HG03442 (cell line): Measurements from ENCODE around the gene CEPT1.
A peak's percentile ranks its signal among the peaks of the same experiment; 100 is the strongest.
"Not testable (repeated sequence)": the region's sequence is repeated elsewhere in the genome, so short reads cannot be mapped to it uniquely, and the experiment has no call there.

Experiments
- ATAC-seq: cut with Tn5 transposase; IDR thresholded peaks from one replicate; pipeline ENCODE4 v1.9.1; 2021; ENCODE audit warnings: mild to moderate bottlenecking, moderate library complexity; ENCODE audit not compliant: unreplicated experiment

CEPT1 gene

GRCh38 chr1:111139956-111140679, at the start of gene CEPT1, which contains the start of gene DRAM2:
CEPT1 (plus strand) TSS chr1:111140223; CDS start chr1:111147715, 7,492 bp downstream.
DRAM2 (minus strand) TSS chr1:111140093; CDS start chr1:111131554, 8,539 bp downstream.
- ATAC-seq, result peak; percentile 69

DNA sequence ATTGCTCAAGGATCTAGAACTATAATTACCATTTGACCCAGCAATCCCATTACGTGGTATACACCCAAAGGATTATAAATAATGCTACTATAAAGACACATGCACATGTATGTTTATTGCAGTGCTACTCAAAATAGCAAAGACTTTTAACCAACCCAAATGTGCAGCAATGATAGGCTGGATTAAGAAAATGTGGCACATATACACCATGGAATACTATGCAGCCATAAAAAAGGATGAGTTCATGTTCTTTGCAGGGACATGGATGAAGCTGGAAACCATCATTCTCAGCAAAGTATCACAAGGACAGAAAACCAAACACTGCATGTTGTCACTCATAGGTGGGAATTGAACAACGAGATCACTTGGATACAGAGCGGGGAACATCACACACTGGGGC, 44.6 kb upstream of the CEPT1 start:
- not testable (repeated sequence) for ATAC-seq

GRCh38 chr1:111097356-111098099, 42.5 kb upstream of the CEPT1 start:
- no peak for ATAC-seq

DNA sequence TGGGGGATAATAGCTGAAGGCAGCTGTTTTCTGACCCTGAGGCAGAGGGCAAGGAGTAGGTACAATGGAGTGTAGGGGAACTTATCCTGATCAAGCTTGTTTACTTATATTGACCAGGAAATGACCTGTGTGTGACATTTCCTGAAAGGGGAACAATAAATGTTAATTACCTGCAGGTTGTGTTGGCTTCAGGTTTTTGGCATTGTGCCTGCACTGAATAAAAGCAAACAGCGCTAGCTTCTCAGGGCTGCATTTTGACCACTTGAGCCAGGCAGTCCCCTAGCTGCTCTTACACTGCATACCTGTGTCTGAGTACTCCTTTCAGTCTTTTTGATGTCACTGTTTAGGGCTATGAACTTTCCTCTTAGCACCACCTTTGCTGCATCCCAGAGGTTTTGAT, 40.7 kb upstream of the CEPT1 start:
- ATAC-seq, result no peak

DNA sequence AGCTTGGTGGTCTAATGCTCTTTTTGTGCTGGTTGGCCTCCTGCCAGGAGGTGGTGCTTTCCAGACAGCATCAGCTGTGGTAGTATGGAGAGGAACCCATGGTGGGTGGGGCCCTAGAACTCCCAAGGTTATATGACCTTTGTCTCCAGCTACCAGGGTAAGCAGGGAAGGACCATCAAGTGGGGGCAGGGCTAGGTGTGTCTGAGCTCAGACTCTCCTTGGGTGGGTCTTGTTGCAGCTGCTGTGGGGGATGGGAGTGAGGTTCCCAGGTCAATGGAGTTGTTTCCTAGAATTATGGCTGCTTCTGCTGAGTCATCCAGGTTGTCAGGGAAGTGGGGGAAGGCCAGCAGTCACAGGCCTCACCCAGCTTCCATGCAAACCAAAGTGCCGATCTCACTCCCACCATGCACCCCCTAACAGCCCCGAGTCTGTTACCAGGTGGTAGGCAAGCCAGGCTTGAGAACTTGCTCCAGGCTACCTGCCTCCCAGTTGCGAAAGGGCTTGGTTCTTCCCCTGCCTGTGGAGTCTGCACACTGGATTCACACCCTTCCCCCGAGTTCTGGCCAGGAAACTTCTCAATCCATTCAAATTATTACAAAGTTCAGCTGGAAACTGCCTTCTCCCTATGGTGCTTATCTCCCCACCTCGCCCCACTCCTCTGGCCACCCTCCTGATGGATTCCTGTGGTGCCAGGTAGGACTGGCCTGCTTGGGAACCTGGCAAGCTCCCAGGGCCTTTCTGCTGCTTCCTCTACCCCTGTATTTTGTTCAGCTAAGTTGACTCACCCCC, 38.0 kb upstream of the CEPT1 start:
- ATAC-seq, result no peak

- no peak for ATAC-seq
Observed at GRCh38 chr1:111104981-111105380, 35.0 kb upstream of the CEPT1 start.

- ATAC-seq, result no peak
Observed at GRCh38 chr1:111110197-111110899, 29.7 kb upstream of the CEPT1 start.

DNA sequence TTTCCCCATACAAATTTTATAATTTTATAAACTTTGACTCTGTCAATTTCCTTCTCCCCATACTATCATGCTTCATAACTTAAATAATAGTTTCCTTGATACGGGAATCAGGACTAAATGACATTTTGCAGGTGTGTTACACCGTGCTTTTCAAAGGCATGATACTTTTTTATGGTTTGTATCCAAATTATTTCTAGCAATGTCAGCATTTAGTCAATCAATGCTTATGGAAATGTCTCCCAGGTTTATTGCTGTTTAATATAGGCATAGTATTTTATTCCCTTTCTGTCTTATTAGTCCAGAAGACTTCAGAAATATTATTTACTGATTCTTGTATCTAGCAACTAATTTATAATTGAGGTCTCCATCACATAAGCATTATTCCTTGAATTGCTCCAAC, 23.5 kb upstream of the CEPT1 start:
- no peak for ATAC-seq

DNA sequence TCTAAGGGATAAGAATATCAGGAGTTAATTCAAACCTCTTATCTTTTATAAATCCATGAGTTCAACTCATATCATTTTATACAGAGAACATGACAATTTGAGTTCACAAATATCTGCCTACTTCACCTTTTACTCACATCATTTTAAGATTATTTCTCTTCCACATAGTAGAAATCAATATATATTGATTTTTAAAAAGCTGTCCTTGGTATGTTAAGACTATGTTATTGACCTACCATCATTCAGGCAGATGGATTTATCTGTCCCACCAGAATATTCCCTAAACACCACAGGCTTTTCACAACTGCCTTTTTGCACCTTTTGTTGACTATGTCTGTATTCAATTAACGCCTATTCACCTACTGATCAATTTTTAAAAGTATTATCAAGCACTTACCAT, 13.7 kb upstream of the CEPT1 start:
- no peak for ATAC-seq

- peak; percentile 77 for ATAC-seq
Observed at GRCh38 chr1:111127923-111128643, 11.9 kb upstream of the CEPT1 start.

GRCh38 chr1:111129376-111129775, 10.6 kb upstream of the CEPT1 start:
- no peak for ATAC-seq

DNA sequence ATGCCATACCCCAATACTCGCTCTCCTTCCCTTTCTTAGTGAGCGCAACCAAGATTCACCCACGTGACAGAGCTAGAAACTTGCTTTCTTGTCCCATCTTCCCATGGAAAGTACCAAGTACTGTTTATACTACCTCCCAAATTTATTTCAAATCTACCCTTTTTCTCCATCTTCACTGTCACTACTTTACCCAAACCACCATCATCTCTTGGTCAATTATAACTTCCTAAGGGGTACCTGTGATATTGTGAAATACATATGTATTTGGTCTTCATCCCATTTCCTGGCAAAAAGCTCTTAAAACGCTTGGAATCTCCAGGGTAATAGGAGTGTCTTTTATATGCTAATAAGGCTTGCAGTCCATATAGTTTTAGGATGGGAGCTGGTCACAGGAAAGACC, 8.3 kb upstream of the CEPT1 start:
- ATAC-seq, result no peak

- ATAC-seq, result no peak
Observed at GRCh38 chr1:111133866-111134265, 6.2 kb upstream of the CEPT1 start.

DNA sequence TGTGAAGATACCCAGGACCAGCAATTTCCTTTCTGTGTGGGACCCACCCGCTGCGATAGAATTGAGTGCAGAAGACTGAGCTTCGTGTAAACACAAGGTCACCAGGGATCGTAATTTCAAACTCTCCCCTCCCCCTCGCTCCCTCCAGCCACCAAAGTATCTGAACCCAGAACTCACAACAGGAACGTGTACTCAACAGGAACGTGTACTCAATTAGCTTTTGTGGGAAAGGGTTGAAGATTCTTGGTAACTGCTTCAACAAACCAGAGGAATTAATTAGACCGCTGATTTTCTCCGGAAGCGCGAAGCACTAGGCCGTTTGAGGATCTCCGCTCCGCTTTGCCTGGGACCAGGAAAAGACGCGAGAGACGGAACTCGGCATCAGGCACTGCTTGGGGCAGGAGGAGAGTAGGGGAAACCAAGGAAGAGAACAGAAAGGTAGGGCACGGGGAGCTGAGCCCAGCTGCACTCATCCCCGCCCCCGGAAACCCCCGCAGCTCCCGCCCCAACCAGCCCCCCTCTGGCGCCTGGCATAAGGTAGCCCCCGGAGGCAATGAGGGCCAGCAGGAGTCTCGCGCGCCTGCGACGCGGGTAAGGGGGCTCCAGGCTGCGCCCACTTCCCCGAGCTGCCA, 583 bp upstream of the CEPT1 start:
- ATAC-seq, result peak; percentile 6

DNA sequence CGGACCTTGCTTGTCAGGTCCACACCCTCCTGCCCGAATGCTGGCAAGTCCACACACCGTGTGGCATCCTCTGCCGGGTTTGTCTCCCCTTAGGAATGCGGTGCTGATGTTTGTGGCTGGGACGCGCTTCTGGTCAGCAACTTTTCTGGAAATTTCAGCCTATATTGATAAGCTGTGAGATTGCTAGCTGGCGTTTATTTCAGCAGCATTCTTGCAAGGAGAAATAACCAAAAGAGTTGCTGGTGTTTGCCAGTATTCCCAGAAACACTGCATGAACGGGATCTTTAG, 601 bp downstream of the CEPT1 start:
- ATAC-seq, result no peak

GRCh38 chr1:111141245-111142220, 1.5 kb downstream of the CEPT1 start:
- no peak for ATAC-seq

DNA sequence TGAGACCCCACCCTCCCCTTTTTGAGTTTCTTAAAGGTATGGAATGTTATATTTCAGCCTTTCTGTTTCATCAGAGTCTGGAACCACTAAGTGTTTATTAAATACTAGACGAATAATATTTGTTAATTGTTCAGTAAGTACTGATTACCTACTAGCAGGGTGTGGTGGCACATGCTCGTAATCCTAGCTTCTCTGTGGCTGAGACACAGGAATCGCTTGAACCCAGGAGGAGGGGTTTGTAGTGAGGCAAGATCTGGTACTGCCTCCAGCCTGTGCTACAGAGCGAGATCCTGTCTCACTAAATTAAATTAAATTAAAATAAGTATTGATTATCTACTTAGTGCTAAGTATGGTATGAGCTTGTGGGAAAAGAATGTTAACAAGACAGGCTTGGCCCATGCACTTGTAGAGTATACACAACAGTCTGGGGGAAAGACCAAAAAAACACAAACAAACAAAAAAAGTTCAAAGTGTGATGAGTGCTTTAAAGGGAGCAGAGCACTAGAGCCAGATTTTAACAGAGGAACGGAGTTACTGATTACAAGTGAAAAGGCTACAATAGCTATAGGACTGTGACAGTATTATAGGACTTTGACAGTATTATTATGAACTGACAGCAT, 2.4 kb downstream of the CEPT1 start:
- ATAC-seq, result no peak

- no peak for ATAC-seq
Observed at GRCh38 chr1:111145542-111145941, 5.5 kb downstream of the CEPT1 start.
